HCT116 (cell line): ENCODE results near the gene FBXO34. TPM values are rescaled to one million over a fixed set of nuclear protein-coding genes. Genes with fewer than 3 reads are reported as not detected.
"Not testable (repeated sequence)": the region's sequence is repeated elsewhere in the genome, so short reads cannot be mapped to it uniquely, and the experiment has no call there.

Experiments used
- ATAC-seq: fragments of 200-7000 bp; cut with Tn5 transposase; 2 replicates; pipeline ENCODE4 v1.9.1; 2020; ENCODE audit warnings: mild to moderate bottlenecking, moderate library complexity
- BruUV-seq: library from RNA; stranded (reverse); fragments of 400-500 nt; replicated peaks from 2 replicates; lab custom pipeline; 2021; lab: Mats Ljungman, UMichigan
- CTCF ChIA-PET: fragments of 300-600 bp; sonication (Branson Sonifier 250); formaldehyde crosslinking; loops from one replicate; lab custom pipeline; 2021; ENCODE audit warnings: antibody characterized with exemption; lab: Charles Lee
- POLR2A ChIA-PET: fragments of 300-600, 350-600 bp; sonication (Branson Sonifier 250); formaldehyde crosslinking; loops from one replicate; lab custom pipeline; 2021; ENCODE audit warnings: antibody characterized with exemption; lab: Charles Lee
- RAD21 ChIA-PET, 2 experiments: fragments of 300-600 bp; sonication (Branson Sonifier 250); formaldehyde crosslinking; loops; one replicate each; lab custom pipeline; 2023; ENCODE audit warnings: low total read pairs in 2 of 2; ENCODE audit not compliant: uncharacterized antibody in 2 of 2, unreplicated experiment in 2 of 2, low non-redundant PET in 1 of 2; lab: Charles Lee
- DNase-seq: peaks from one replicate; pipeline ENCODE4 v3.0.0-alpha.2; 2010; ENCODE audit warnings: low read depth, low spot score
- H2AFZ ChIP-seq: fragments of 200-600 bp; shearing (Covaris generic), sonication (generic); 2 replicates; pipeline ENCODE4 v1.6.1; 2017; ENCODE audit warnings: low read depth, mixed run types, mixed read lengths, antibody characterized with exemption, low read length; ENCODE audit not compliant: poor library complexity, severe bottlenecking
- H3K27ac ChIP-seq: 2 replicates; pipeline ENCODE4 v1.5.1; 2012; ENCODE audit warnings: low read depth, low read length
- H3K27me3 ChIP-seq: fragments of 200-600 bp; sonication (generic); 2 replicates; pipeline ENCODE4 v1.6.1; 2016; ENCODE audit warnings: mixed run types, low read length, mixed read lengths; ENCODE audit not compliant: insufficient read depth
- H3K36me3 ChIP-seq, 2 experiments: fragments of 200-500 bp in 1 of 2; fragments of 200-600 bp in 1 of 2; sonication (Bioruptor generic) in 1 of 2; sonication (generic) in 1 of 2; 2 replicates each; pipeline versions ENCODE4 v1.5.1 to v1.6.1; 2014 to 2016; ENCODE audit warnings: low read length in 2 of 2, inconsistent platforms in 1 of 2, mixed read lengths in 1 of 2, mixed run types in 1 of 2; ENCODE audit not compliant: insufficient read depth in 2 of 2, control insufficient read depth in 1 of 2
- H3K4me1 ChIP-seq, 2 experiments: fragments of 200-600 bp in 1 of 2; sonication (generic) in 1 of 2; 2 replicates each; pipeline versions ENCODE4 v1.5.1 to v1.6.1; 2012 to 2017; ENCODE audit warnings: low read length in 2 of 2, inconsistent platforms in 1 of 2, mild to moderate bottlenecking in 1 of 2, mixed read lengths in 1 of 2, mixed run types in 1 of 2, moderate library complexity in 1 of 2; ENCODE audit not compliant: insufficient read depth in 2 of 2, control insufficient read depth in 1 of 2
- H3K4me2 ChIP-seq: fragments of 200-600 bp; sonication (generic); 2 replicates; pipeline ENCODE4 v1.6.1; 2017; ENCODE audit warnings: mixed run types, low read length, mixed read lengths
- H3K4me3 ChIP-seq, 2 experiments: fragments of 200-600 bp in 1 of 2; sonication (generic) in 1 of 2; replicated peaks in 1 of 2; 2 replicates each; pipeline ENCODE4 v1.5.1; 2011 to 2016; ENCODE audit warnings: low read length in 2 of 2, control low read depth in 1 of 2, low read depth in 1 of 2, mild to moderate bottlenecking in 1 of 2, mixed read lengths in 1 of 2, mixed run types in 1 of 2
- H3K79me2 ChIP-seq: fragments of 200-600 bp; sonication (generic); 2 replicates; pipeline ENCODE4 v1.6.1; 2017; ENCODE audit warnings: mild to moderate bottlenecking, mixed run types, low read length, moderate library complexity, mixed read lengths; ENCODE audit not compliant: insufficient read depth
- H3K9ac ChIP-seq: fragments of 200-600 bp; sonication (generic); 2 replicates; pipeline ENCODE4 v1.6.1; 2016; ENCODE audit warnings: low read length, mixed read lengths
- H3K9me2 ChIP-seq: fragments of 200-600 bp; sonication (generic), shearing (Covaris generic); 2 replicates; pipeline ENCODE4 v1.6.1; 2017; ENCODE audit warnings: mixed run types, mild to moderate bottlenecking, moderate library complexity; ENCODE audit not compliant: insufficient read depth
- H3K9me3 ChIP-seq, 2 experiments: fragments of 200-500 bp in 1 of 2; fragments of 200-600 bp in 1 of 2; sonication (Bioruptor generic) in 1 of 2; sonication (generic) in 1 of 2; 2 replicates each; pipeline ENCODE4 v1.6.1; 2014 to 2017; ENCODE audit warnings: low read length in 2 of 2, mixed read lengths in 2 of 2, inconsistent platforms in 1 of 2, low read depth in 1 of 2, mild to moderate bottlenecking in 1 of 2, mixed run types in 1 of 2, moderate library complexity in 1 of 2; ENCODE audit not compliant: control insufficient read depth in 1 of 2, insufficient read depth in 1 of 2
- H4K20me1 ChIP-seq: fragments of 200-600 bp; sonication (generic), shearing (Covaris generic); 2 replicates; pipeline ENCODE4 v1.6.1; 2017; ENCODE audit warnings: mixed run types, mild to moderate bottlenecking, moderate library complexity; ENCODE audit not compliant: insufficient read depth
- CBX3 ChIP-seq: IDR thresholded peaks from 2 replicates; pipeline ENCODE4 v1.6.1; 2012; ENCODE audit warnings: low read depth
- EZH2phosphoT487 ChIP-seq: fragments of 200-600 bp; IDR thresholded peaks from 2 replicates; pipeline ENCODE4 v1.6.1; 2018; ENCODE audit warnings: antibody characterized with exemption, borderline replicate concordance
- POLR2AphosphoS5 ChIP-seq: IDR thresholded peaks from 2 replicates; pipeline ENCODE4 v1.6.1; 2011; ENCODE audit warnings: mild to moderate bottlenecking, low read depth, low read length, moderate library complexity
- RAD21 ChIP-seq: IDR thresholded peaks from 2 replicates; pipeline ENCODE4 v1.6.1; 2012; ENCODE audit warnings: low read depth, mild to moderate bottlenecking
- REST ChIP-seq: IDR thresholded peaks from 2 replicates; pipeline ENCODE4 v1.6.1; 2012; ENCODE audit warnings: low read depth
- TCF7L2 ChIP-seq: IDR thresholded peaks from 2 replicates; pipeline ENCODE4 v1.7.0; 2011; ENCODE audit warnings: borderline replicate concordance, inconsistent platforms; ENCODE audit not compliant: insufficient read depth, insufficient read length; ENCODE audit errors: extremely low read depth
- ZNF274 ChIP-seq: fragments of 200-500 bp; sonication (Bioruptor generic); IDR thresholded peaks from 2 replicates; pipeline ENCODE4 v1.6.1; 2014; ENCODE audit warnings: mild to moderate bottlenecking, low read depth, low read length, inconsistent platforms
- intact Hi-C: fragments of 100-400 bp; cut with micrococcal nuclease; formaldehyde crosslinking; loops from 2 replicates; pipeline ENCODE4 v1.10.0; 2022
- total RNA-seq: library from RNA; stranded (reverse); gene quantifications from one replicate; pipeline ENCODE4 v1.2.1, GENCODE V29; 2021; ENCODE audit not compliant: unreplicated experiment

The FBXO34 gene
- total RNA-seq, 1 experiment from 2014 or later, result 26.9 TPM

DNA sequence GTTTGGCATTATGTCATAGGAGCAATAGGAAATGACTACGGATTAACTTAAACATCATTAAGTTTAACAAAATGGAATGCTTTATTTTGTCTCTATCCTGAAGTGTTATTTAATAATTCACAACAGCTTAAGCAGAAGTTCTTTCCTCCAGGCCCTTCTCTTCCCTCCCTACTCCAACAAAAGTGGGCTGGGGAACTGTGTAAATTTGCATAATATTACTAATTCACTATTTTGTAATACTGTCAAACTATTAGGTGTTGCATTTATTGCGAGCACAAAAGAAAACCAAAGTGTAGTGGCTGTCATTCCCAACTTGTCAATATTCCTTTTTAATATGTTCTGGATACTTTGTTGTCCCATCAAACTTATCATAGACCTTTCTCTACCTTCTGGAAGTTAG, 70.6 kb downstream of the FBXO34 start:
- Histone ChIP-seq H3K4me1 (no peaks in the 10 kb centered on the region), H3K27ac (no peak overlapping the region)
- no peak for TF ChIP-seq POLR2AphosphoS5
- no peak for TF ChIP-seq CBX3
- TF ChIP-seq, all 23 proteins: peak for 0
- Histone ChIP-seq H3K9me2 (no peaks in the 10 kb centered on the region), H4K20me1 (no peaks in the 10 kb centered on the region), H3K27me3 (no peaks in the 10 kb centered on the region), H3K9me3 (no peaks in the 10 kb centered on the region), H3K79me2 (peaks cover 58% of the 10 kb centered on the region), H2AFZ (no peak overlapping the region), H3K9ac (no peak overlapping the region), H3K4me3 (no peak overlapping the region), H3K4me2 (no peak overlapping the region), H3K36me3 (no peaks in the 10 kb centered on the region)
- ATAC-seq, result no peak
- intact Hi-C loops, result no loop called here
- BruUV-seq, result no TSS peak
- ChIA-PET POLR2A (no interaction called here), RAD21 (no interaction called here), CTCF (no interaction called here)
- DNase-seq, result no peak

- H3K9me3 ChIP-seq, RAD21 ChIA-PET, H3K9ac ChIP-seq, POLR2A ChIA-PET, CTCF ChIA-PET, H3K27me3 ChIP-seq, intact Hi-C loops, DNase-seq, H3K4me3 ChIP-seq, H3K27ac ChIP-seq, H4K20me1 ChIP-seq, H3K9me2 ChIP-seq, ATAC-seq, H3K4me1 ChIP-seq, H3K4me2 ChIP-seq, BruUV-seq, H3K36me3 ChIP-seq, H2AFZ ChIP-seq: not testable (repeated sequence)
- peaks cover 51% of the 10 kb centered on the region for H3K79me2 ChIP-seq
Observed at GRCh38 chr14:55344582-55345163, 73.5 kb downstream of the FBXO34 start.

DNA sequence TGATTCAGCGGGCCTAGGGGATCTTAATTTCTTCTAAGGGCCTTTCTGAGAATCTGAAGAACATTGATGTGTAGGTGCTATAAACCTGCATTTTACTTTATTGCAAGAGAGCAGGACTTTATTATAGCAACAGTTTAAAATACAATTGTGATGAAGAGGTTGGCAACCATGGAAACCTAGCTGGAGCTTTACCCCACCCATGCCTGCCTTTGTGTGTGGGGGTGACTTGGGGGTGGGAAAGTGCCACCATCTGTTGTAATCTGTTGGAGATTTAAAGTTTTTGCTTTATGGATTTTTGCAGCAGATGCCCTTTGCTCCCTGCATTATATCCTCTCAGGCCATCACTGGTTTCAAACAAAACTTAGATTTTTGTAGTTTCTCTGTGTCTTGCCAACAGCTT, 75.8 kb downstream of the FBXO34 start:
- ChIA-PET POLR2A (no interaction called here), RAD21 (no interaction called here), CTCF (no interaction called here)
- Histone ChIP-seq H3K79me2 (peaks cover 40% of the 10 kb centered on the region), H3K9me2 (no peaks in the 10 kb centered on the region), H3K4me1 (no peaks in the 10 kb centered on the region), H3K4me2 (no peak overlapping the region), H3K9me3 (no peaks in the 10 kb centered on the region), H3K27ac (no peak overlapping the region), H3K27me3 (no peaks in the 10 kb centered on the region), H4K20me1 (no peaks in the 10 kb centered on the region), H2AFZ (no peak overlapping the region)
- BruUV-seq, result no TSS peak
- TF ChIP-seq ZNF274 (no peak), RAD21 (no peak), CBX3 (no peak), TCF7L2 (no peak), EZH2phosphoT487 (no peak), REST (no peak)
- TF ChIP-seq, all 23 proteins: peak for 0
- no peak overlapping the region for H3K4me3 ChIP-seq
- ATAC-seq (no peak), DNase-seq (no peak)
- no peak overlapping the region for H3K9ac ChIP-seq
- peaks cover 5 to 10% of the 10 kb centered on the region in 2 experiments; a peak in 2 of 4 replicates for H3K36me3 ChIP-seq
- intact Hi-C loops, result no loop called here
